ENCODE results near the gene EXOC2.

The EXOC2 gene

DNA sequence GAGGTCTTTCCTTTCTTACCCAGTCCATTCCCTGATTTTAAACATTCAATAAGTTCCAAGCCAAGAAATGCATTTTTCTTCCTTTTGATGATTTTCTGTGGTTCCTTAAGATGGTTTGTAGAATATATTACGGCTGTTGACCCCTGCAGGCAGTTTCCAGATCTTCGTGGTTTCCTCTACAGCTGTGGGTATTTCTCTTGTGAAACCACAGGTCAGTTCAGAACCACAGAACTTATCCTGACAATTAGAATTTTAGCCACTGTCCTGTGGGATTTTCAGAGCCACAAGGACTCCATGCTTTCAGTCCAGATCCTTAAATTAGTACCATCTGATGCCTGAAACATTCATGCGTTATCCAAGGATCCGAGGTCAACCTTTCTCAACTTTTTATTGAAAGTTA is 29.7 kb upstream of the EXOC2 start (continued):
- TF ChIP-seq TCF4 (CRISPR knock-in tag; IDR thresholded peaks at IDR 0.05; ENCODE audit: borderline replicate concordance), result no peak
- no peak for TF ChIP-seq TSHZ2 (CRISPR knock-in tag; IDR thresholded peaks at IDR 0.05)
- no peak for TF ChIP-seq ZNF8 (CRISPR knock-in tag; IDR thresholded peaks at IDR 0.05)
- TF ChIP-seq ZNF565 (CRISPR knock-in tag; conservative IDR thresholded peaks at IDR 0.05; ENCODE audit: low read depth), result no peak

DNA sequence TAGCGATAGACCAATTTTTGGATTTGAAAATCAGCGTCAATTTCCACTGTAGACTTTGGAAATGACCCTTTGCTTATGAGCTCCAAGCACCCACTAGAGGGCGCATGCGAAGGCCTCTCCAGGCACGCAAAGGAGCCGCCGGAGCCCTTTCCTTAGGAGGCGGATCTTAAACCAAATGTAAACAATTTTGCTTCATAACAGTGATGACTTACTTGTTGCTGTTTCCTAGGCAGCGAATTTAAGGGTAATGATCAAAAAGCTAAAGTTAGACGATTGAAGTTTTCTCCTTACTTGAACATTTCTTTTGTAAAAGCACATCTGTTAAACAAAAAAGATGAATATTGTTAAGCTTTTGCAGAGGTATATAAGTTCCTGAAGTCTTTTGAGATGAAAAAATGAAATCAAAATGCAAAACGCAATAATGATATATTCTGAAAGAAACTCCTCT is 29.2 kb upstream of the EXOC2 start:
- TF ChIP-seq ZNF565 (CRISPR knock-in tag; conservative IDR thresholded peaks at IDR 0.05; ENCODE audit: low read depth), result no peak
- no peak for TF ChIP-seq ZNF70 (CRISPR knock-in tag; IDR thresholded peaks at IDR 0.05)
- TF ChIP-seq TOX (CRISPR knock-in tag; IDR thresholded peaks at IDR 0.05; ENCODE audit: borderline replicate concordance), result no peak
- TF ChIP-seq SNAI2 (CRISPR knock-in tag; IDR thresholded peaks at IDR 0.05), result no peak
- TF ChIP-seq, protein P1, sequence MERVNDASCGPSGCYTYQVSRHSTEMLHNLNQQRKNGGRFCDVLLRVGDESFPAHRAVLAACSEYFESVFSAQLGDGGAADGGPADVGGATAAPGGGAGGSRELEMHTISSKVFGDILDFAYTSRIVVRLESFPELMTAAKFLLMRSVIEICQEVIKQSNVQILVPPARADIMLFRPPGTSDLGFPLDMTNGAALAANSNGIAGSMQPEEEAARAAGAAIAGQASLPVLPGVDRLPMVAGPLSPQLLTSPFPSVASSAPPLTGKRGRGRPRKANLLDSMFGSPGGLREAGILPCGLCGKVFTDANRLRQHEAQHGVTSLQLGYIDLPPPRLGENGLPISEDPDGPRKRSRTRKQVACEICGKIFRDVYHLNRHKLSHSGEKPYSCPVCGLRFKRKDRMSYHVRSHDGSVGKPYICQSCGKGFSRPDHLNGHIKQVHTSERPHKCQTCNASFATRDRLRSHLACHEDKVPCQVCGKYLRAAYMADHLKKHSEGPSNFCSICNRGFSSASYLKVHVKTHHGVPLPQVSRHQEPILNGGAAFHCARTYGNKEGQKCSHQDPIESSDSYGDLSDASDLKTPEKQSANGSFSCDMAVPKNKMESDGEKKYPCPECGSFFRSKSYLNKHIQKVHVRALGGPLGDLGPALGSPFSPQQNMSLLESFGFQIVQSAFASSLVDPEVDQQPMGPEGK (CRISPR knock-in tag; IDR thresholded peaks at IDR 0.05; ENCODE audit: borderline replicate concordance), result no peak
- no peak for TF ChIP-seq BACH2 (CRISPR knock-in tag; IDR thresholded peaks at IDR 0.05; ENCODE audit: borderline replicate concordance)
- no peak for TF ChIP-seq POU6F1 (CRISPR knock-in tag; IDR thresholded peaks at IDR 0.05; ENCODE audit: borderline replicate concordance, low read depth)
- TF ChIP-seq TSHZ2 (CRISPR knock-in tag; IDR thresholded peaks at IDR 0.05), result no peak
- TF ChIP-seq TCF4 (CRISPR knock-in tag; IDR thresholded peaks at IDR 0.05; ENCODE audit: borderline replicate concordance), result no peak
- ATAC-seq, result peak; percentile 98

GRCh38 chr6:718345-718744 is 25.4 kb upstream of the EXOC2 start:
- TF ChIP-seq, protein P1 (CRISPR knock-in tag; IDR thresholded peaks at IDR 0.05; ENCODE audit: borderline replicate concordance), result no peak
- no peak for TF ChIP-seq ZC3H10 (CRISPR knock-in tag; IDR thresholded peaks at IDR 0.05)
- TF ChIP-seq, protein P2, sequence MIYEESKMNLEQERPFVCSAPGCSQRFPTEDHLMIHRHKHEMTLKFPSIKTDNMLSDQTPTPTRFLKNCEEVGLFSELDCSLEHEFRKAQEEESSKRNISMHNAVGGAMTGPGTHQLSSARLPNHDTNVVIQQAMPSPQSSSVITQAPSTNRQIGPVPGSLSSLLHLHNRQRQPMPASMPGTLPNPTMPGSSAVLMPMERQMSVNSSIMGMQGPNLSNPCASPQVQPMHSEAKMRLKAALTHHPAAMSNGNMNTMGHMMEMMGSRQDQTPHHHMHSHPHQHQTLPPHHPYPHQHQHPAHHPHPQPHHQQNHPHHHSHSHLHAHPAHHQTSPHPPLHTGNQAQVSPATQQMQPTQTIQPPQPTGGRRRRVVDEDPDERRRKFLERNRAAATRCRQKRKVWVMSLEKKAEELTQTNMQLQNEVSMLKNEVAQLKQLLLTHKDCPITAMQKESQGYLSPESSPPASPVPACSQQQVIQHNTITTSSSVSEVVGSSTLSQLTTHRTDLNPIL (CRISPR knock-in tag; IDR thresholded peaks at IDR 0.05; ENCODE audit: low read depth), result no peak
- TF ChIP-seq TCF4 (CRISPR knock-in tag; IDR thresholded peaks at IDR 0.05; ENCODE audit: borderline replicate concordance), result no peak
- ATAC-seq, result no peak

GRCh38 chr6:717135-717534 is 24.2 kb upstream of the EXOC2 start:
- TF ChIP-seq ZFP3 (CRISPR knock-in tag; IDR thresholded peaks at IDR 0.05), result no peak
- TF ChIP-seq OSR1 (CRISPR knock-in tag; IDR thresholded peaks at IDR 0.05), result no peak
- no peak for TF ChIP-seq CSRNP3 (CRISPR knock-in tag; IDR thresholded peaks at IDR 0.05)
- TF ChIP-seq, protein P1 (CRISPR knock-in tag; IDR thresholded peaks at IDR 0.05; ENCODE audit: borderline replicate concordance), result no peak
- ATAC-seq, result no peak

All from SK-N-SH treated with all-trans-retinoic acid at 6 μM for 48 hours (cell line).